KBM-7 (cell line): ENCODE results near the gene CCSER2.
"Not testable (repeated sequence)": the region's sequence is repeated elsewhere in the genome, so short reads cannot be mapped to it uniquely, and the experiment has no call there.

Experiments
- DNase-seq: peaks from one replicate; pipeline ENCODE4 v3.0.0-alpha.2; 2015
- in situ Hi-C: fragments of 300-500 bp; cut with MboI; formaldehyde crosslinking; loops from 2 replicates; pipeline ENCODE4 v1.14.3; 2020; ENCODE audit warnings: low sequenced_read_pairs, low pct_unique_long_range_greater_than_20kb, mixed read lengths

The CCSER2 gene

GRCh38 chr10:84477398-84478128, 149.2 kb downstream of the CCSER2 start:
- in situ Hi-C loops, result no loop called here
- DNase-seq, result no peak

GRCh38 chr10:84478151-84478550, 149.8 kb downstream of the CCSER2 start:
- in situ Hi-C loops, result no loop called here
- DNase-seq, result no peak

- in situ Hi-C loops, result no loop called here
- no peak for DNase-seq
Observed at GRCh38 chr10:84478679-84479078, 150.3 kb downstream of the CCSER2 start.

GRCh38 chr10:84484541-84484940, 156.2 kb downstream of the CCSER2 start:
- in situ Hi-C loops, result no loop called here
- DNase-seq, result no peak

GRCh38 chr10:84493361-84493760, 165.0 kb downstream of the CCSER2 start:
- in situ Hi-C loops, result no loop called here
- DNase-seq, result no peak

- no peak for DNase-seq
- in situ Hi-C loops, result no loop called here
Observed at GRCh38 chr10:84493951-84494848, 165.8 kb downstream of the CCSER2 start.

GRCh38 chr10:84494849-84495180, 166.4 kb downstream of the CCSER2 start:
- in situ Hi-C loops, result no loop called here
- no peak for DNase-seq

- no peak for DNase-seq
- in situ Hi-C loops, result no loop called here
Observed at GRCh38 chr10:84497978-84498377, 169.6 kb downstream of the CCSER2 start.

GRCh38 chr10:84499039-84499438, 170.7 kb downstream of the CCSER2 start:
- DNase-seq, in situ Hi-C loops: not testable (repeated sequence)

GRCh38 chr10:84499846-84500245, 171.5 kb downstream of the CCSER2 start:
- in situ Hi-C loops, result no loop called here
- peak; percentile 82 for DNase-seq

- no peak for DNase-seq
- in situ Hi-C loops, result no loop called here
Observed at GRCh38 chr10:84510121-84510520, 181.7 kb downstream of the CCSER2 start.

GRCh38 chr10:84511106-84511505, 182.7 kb downstream of the CCSER2 start:
- no peak for DNase-seq
- in situ Hi-C loops, result no loop called here

- DNase-seq, result no peak
- in situ Hi-C loops, result no loop called here
Observed at GRCh38 chr10:84511709-84512285, 183.4 kb downstream of the CCSER2 start.

GRCh38 chr10:84517554-84517953, 189.2 kb downstream of the CCSER2 start:
- in situ Hi-C loops, result no loop called here

GRCh38 chr10:84519235-84519634, 190.8 kb downstream of the CCSER2 start:
- no peak for DNase-seq
- in situ Hi-C loops, result no loop called here

More at GRCh38 chr10:84517554-84517953, 189.2 kb downstream of the CCSER2 start:
- no peak for DNase-seq

- in situ Hi-C loops, result no loop called here
- no peak for DNase-seq
Observed at GRCh38 chr10:84521013-84521412, 192.6 kb downstream of the CCSER2 start.

- in situ Hi-C loops, result no loop called here
- no peak for DNase-seq
Observed at GRCh38 chr10:84521468-84521867, 193.1 kb downstream of the CCSER2 start.

- no peak for DNase-seq
- in situ Hi-C loops, result no loop called here
Observed at GRCh38 chr10:84522612-84523462, 194.4 kb downstream of the CCSER2 start.

GRCh38 chr10:84523526-84523925, 195.1 kb downstream of the CCSER2 start:
- no peak for DNase-seq
- in situ Hi-C loops, result no loop called here
